ENCODE results near the gene COX8C. TPM values are rescaled to one million over a fixed set of nuclear protein-coding genes. Genes with fewer than 3 reads are reported as not detected.
A peak's percentile ranks its signal among the peaks of the same experiment; 100 is the strongest.

The COX8C gene
- total and polyA plus RNA-seq, 12 donors: not detected

DNA sequence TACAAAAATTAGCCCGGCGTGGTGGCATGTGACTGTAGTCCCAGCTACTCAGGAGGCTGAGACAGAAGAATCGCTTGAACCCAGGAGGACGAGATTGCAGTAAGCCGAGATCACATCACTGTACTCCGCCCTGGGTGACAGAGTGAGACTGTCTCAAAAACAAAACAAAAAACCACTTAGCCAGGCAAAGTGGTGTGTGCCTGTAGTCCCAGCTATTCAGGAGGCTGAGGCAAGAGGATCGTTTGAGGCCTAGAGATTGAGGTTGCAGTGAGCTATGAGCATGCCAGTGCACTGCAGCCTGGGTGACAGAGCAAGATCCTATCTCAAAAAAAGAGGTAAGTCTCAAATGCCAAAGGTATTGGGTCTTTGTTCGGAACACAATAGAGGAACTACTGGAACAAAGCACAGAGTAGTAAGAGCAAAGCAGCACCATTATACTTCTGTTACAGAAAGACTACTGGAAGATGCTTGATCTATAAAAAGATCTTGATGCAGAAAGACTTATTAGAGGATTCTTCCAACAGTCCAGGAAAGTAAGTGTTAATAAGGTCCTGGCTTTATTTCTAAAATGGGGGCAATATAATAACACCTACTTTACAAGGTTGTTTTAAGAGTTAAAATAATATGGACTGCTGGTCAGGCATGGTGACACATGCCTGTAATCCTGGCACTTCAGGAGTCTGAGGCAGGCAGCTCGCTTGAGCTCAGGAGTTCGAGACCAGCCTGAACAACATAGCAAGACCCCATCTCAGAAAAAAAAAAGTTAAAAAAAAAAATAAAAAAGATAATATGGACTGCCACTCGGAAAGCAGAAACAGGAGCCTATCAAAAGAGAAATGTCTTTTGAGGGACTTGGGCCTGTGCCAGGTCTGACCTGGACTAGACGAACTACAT lies 44.0 kb upstream of the COX8C start:
- no peak overlapping the region for H3K27ac ChIP-seq

DNA sequence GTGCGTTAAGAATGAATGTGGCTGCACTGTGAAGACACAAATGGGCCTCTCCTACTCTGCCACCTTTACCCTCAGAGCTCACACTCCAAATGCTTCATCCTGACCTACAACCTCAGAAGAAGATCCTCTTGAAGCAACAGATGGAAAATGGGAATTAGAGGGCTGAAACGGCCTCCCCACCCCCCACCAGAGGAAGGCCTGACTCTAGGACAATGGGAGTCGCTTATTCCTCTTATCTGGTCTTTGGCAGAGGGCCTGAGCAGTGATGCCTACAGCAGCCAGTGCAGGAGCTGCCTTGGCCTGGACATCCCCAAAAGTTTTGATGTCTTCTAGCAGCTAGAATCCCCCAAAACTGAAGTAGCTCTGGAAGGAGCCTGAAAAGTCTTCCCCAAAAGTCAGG lies 43.3 kb upstream of the COX8C start:
- Histone ChIP-seq H3K4me3 (no peak overlapping the region), H3K27me3 (no peaks in the 10 kb centered on the region), H3K9me3 (replicated peaks in 1 of 3) (no peaks in the 10 kb centered on the region), H3K27ac (no peak overlapping the region), H3K36me3 (replicated peaks in 1 of 2) (no peaks in the 10 kb centered on the region), H3K4me1 (replicated peaks in 1 of 2) (peaks cover 12 to 52% of the 10 kb centered on the region in 2 donors)
- DNase-seq: peak; percentile 48 to 83 (median 70)
- WGBS, 4 donors: 31 to 39% (median 34%) methylated on average over 3 of the region's 3 CpGs
- intact Hi-C loops (cut with DNase I): no loop called here
- TF ChIP-seq CTCF (IDR thresholded peaks at IDR 0.05) (no peak), POLR2A (IDR thresholded peaks at IDR 0.05) (no peak)

More for the DNA sequence above, 44.0 kb upstream of the COX8C start:
- WGBS, 4 donors: 88 to 93% (median 92%) methylated on average over 12 of the region's 12 CpGs
- Histone ChIP-seq H3K4me1 (replicated peaks in 1 of 2) (peaks cover 12 to 55% of the 10 kb centered on the region in 2 donors), H3K36me3 (replicated peaks in 1 of 2) (no peaks in the 10 kb centered on the region), H3K27me3 (no peaks in the 10 kb centered on the region), H3K9me3 (replicated peaks in 1 of 3) (no peaks in the 10 kb centered on the region), H3K4me3 (no peak overlapping the region)
- DNase-seq: no peak
- intact Hi-C loops (cut with DNase I): no loop called here
- TF ChIP-seq CTCF (IDR thresholded peaks at IDR 0.05) (no peak), POLR2A (IDR thresholded peaks at IDR 0.05) (no peak)

- whole genome bisulfite sequencing, 4 donors: 94 to 100% (median 97%) methylated on average over 1 of the region's 1 CpG
- peaks cover 12 to 51% of the 10 kb centered on the region in 2 donors for H3K4me1 ChIP-seq (replicated peaks in 1 of 2)
- no peak overlapping the region for H3K4me3 ChIP-seq
- TF ChIP-seq CTCF (IDR thresholded peaks at IDR 0.05) (no peak), POLR2A (IDR thresholded peaks at IDR 0.05) (no peak)
- H3K27me3 ChIP-seq: no peaks in the 10 kb centered on the region
- no peaks in the 10 kb centered on the region for H3K36me3 ChIP-seq (replicated peaks in 1 of 2)
- DNase-seq: no peak
- H3K9me3 ChIP-seq (replicated peaks in 1 of 3): no peaks in the 10 kb centered on the region
- no peak overlapping the region for H3K27ac ChIP-seq
- intact Hi-C loops (cut with DNase I): no loop called here
Measured at GRCh38 chr14:93304771-93305170, 42.2 kb upstream of the COX8C start.

DNA sequence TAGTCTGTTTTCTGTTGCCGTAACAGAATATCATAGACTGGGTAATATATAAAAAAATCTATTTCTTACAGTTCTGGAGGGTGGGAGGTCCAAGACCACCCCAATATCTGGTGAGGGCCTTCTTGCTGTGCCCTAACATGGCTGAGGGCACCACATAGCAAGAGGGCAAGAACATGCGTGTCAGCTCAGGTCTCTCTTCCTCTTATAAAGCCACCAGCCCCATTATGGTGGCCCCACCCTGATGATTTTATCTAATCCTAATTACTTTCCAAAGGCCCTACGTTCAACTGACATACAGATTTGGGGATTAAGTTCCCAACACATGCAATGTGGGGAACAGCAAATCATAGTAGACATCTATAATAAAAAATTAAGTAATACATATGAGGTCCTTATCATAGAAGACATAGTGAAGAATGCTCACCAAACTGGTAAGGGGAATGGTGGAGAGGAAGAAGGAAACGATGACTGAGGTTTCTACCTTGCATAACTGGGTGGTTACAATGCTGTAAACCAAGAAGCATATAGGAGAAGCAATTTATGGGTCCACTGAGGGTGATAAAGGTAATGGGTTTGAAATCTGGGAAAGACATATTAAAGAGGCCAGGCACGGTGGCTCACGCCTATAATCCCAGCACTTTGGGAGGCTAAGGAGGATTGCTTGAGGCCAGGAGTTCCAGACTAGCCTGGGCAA lies 41.1 kb upstream of the COX8C start:
- no peaks in the 10 kb centered on the region for H3K36me3 ChIP-seq (replicated peaks in 1 of 2)

More for the DNA sequence above, 41.1 kb upstream of the COX8C start:
- H3K4me1 ChIP-seq (replicated peaks in 1 of 2): peaks cover 12 to 50% of the 10 kb centered on the region in 2 donors
- TF ChIP-seq CTCF (IDR thresholded peaks at IDR 0.05): no peak
- TF ChIP-seq POLR2A (IDR thresholded peaks at IDR 0.05): no peak
- intact Hi-C loops (cut with DNase I): no loop called here
- H3K27ac ChIP-seq: no peak overlapping the region
- no peaks in the 10 kb centered on the region for H3K9me3 ChIP-seq (replicated peaks in 1 of 3)
- DNase-seq: no peak
- 70 to 88% (median 82%) methylated on average over 6 of the region's 6 CpGs for WGBS, 4 donors
- H3K27me3 ChIP-seq: no peaks in the 10 kb centered on the region
- no peak overlapping the region for H3K4me3 ChIP-seq
